A673 (cell line): ENCODE data around the gene ATG9A.

Experiments
- CTCF ChIP-seq: fragments of 300-800, 200-600 bp; sonication (generic); conservative IDR thresholded peaks from 2 replicates; pipeline ENCODE4 v1.5.1; 2017; ENCODE audit warnings: low read depth, mild to moderate bottlenecking, antibody characterized with exemption, low read length, moderate library complexity, mixed read lengths
- EZH2 ChIP-seq: fragments of 200-600 bp; sonication (generic); IDR thresholded peaks from 2 replicates; pipeline ENCODE4 v1.6.1; 2017; ENCODE audit warnings: borderline replicate concordance, low read depth, mild to moderate bottlenecking, mixed read lengths, antibody characterized with exemption, low read length; ENCODE audit not compliant: poor library complexity, severe bottlenecking

- TF ChIP-seq CTCF (no peak), EZH2 (no peak)
Observed at GRCh38 chr2:219175928-219176817, 53.3 kb downstream of the ATG9A start.
